ENCODE data around the gene TAAR2. TPM values are rescaled to one million over a fixed set of nuclear protein-coding genes. Genes with fewer than 3 reads are reported as not detected.

Gene TAAR2
- total RNA-seq, 1 donor from 2014 or later, result not detected

DNA sequence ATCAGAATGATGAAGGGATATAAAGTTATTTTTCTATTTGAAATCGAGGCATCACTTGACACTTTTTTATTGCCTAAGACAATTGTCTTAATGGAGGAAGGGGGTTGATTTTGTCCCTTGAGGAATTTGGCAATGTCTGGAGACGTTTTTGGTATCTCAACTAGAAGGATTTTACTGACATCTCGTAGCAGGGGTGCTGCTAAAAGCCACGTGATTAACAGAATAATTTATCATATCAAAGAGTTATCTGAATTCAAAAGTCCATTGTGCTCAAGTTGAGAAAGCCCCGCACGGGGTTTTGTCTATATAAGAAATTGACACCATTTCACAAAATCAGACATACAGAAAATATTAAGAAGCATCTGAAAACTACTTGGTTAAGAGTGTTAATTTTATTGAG, 55.5 kb downstream of the TAAR2 start:
- intact Hi-C loops (cut with DNase I), result no loop called here
- ATAC-seq (ENCODE audit: poor library complexity), result no peak
- no peak for DNase-seq

GRCh38 chr6:132567566-132567965, 56.5 kb downstream of the TAAR2 start:
- intact Hi-C loops (cut with DNase I), result no loop called here
- DNase-seq (no peak), ATAC-seq (ENCODE audit: poor library complexity) (no peak)

Other genes with a start within 250 kb of the TAAR2 start
- gene MOXD1, start 222.8 kb downstream of the TAAR2 start, total RNA-seq, result 2.2 TPM
- gene STX7, start 111.2 kb downstream of the TAAR2 start, total RNA-seq, result 55.1 TPM
- gene TAAR9, start 86.0 kb downstream of the TAAR2 start, total RNA-seq, result not detected
- gene TAAR8, start 71.6 kb downstream of the TAAR2 start, total RNA-seq, result not detected
- not detected for gene TAAR6, start 54.0 kb downstream of the TAAR2 start, total RNA-seq
- gene TAAR5, start 34.5 kb downstream of the TAAR2 start, total RNA-seq, result not detected
- not detected for gene TAAR1, start 34.9 kb upstream of the TAAR2 start, total RNA-seq
- 1.7 TPM for gene VNN1, start 89.8 kb upstream of the TAAR2 start, total RNA-seq
- 1.9 TPM for gene VNN2, start 133.6 kb upstream of the TAAR2 start, total RNA-seq
- 3.7 TPM for gene SLC18B1, start 174.4 kb upstream of the TAAR2 start, total RNA-seq
- 465 TPM for gene RPS12, start 190.3 kb upstream of the TAAR2 start, total RNA-seq

Data from Right ventricle myocardium superior (tissue), 1 donor.